ENCODE results near the gene BRINP1. TPM values are rescaled to one million over a fixed set of nuclear protein-coding genes. Genes with fewer than 3 reads are reported as not detected.

The BRINP1 gene
- total RNA-seq, 3 donors from 2014 or later (not counting 1 experiment from before 2014, with no cell fraction given), result not detected

DNA sequence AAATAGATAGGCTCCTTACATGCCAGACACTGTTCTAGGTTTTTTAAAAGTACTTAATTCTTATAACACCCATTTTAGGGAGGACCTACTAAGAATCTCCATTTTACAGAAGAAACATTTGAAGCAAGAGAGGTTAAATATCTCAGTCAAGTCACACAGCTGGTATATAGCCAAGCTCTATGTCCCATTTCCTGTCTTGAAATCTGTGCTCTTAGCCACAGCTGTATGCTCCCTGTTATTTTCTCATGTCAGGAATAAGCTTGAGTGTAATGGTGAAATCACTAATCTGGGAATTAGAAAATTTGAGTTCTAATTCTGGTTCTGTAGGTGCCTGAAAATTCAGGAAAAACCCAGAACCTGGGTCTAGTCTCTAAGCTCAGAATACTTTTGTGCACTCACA is 208.7 kb downstream of the BRINP1 start:
- Histone ChIP-seq H3K4me1 (ENCODE audit: control insufficient read depth, insufficient read depth, low read length) (no peaks in the 10 kb centered on the region), H3K36me3 (ENCODE audit: control insufficient read depth, insufficient read depth, low read length) (no peaks in the 10 kb centered on the region), H3K27me3 (ENCODE audit: control insufficient read depth, insufficient read depth, low read length) (no peaks in the 10 kb centered on the region), H3K4me3 (ENCODE audit: low read length) (no peak overlapping the region), H3K9me3 (ENCODE audit: control insufficient read depth, insufficient read depth, low read length) (no peaks in the 10 kb centered on the region), H3K27ac (ENCODE audit: low read length) (no peak overlapping the region)
- DNase-seq, result no peak
- Mint-ChIP-seq H3K4me3 (no peak overlapping the region), H3K27me3 (ENCODE audit: low read depth in 2 of 2) (no peaks in the 10 kb centered on the region), H3K27ac (no peak overlapping the region), H3K36me3 (no peaks in the 10 kb centered on the region), H3K4me1 (no peaks in the 10 kb centered on the region), H3K9me3 (peaks cover 3 to 6% of the 10 kb centered on the region in 2 donors)
- no peak for TF ChIP-seq CTCF (IDR thresholded peaks at IDR 0.05)
- intact Hi-C loops (cut with micrococcal nuclease), result no loop called here
- ATAC-seq, result no peak

DNA sequence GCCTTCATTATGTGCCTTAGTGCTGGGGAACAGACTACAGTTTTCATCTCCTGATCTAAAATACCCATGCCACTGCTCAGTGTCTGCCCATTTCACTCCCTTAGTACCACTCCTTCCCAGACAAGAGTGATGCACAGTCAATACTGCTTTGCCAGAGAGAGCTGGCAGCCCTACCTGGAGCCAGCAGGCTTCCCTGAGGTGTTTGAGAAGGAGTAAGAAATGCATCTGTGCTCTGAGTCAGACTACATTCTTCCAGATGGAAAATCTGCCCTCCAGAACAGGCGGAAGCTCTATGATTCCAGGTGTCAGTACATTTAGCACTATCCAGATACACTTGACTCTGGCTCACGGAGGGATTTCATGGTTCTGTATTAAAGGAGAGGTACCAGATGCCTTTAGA is 209.8 kb downstream of the BRINP1 start:
- Mint-ChIP-seq H3K27ac (no peak overlapping the region), H3K27me3 (ENCODE audit: low read depth in 2 of 2) (no peaks in the 10 kb centered on the region), H3K4me3 (no peak overlapping the region), H3K4me1 (no peaks in the 10 kb centered on the region), H3K36me3 (no peaks in the 10 kb centered on the region), H3K9me3 (peaks cover 3 to 6% of the 10 kb centered on the region in 2 donors)
- no peaks in the 10 kb centered on the region for H3K4me1 ChIP-seq (ENCODE audit: control insufficient read depth, insufficient read depth, low read length)
- no peak for TF ChIP-seq CTCF (IDR thresholded peaks at IDR 0.05)
- H3K9me3 ChIP-seq (ENCODE audit: control insufficient read depth, insufficient read depth, low read length), result no peaks in the 10 kb centered on the region
- no peak overlapping the region for H3K27ac ChIP-seq (ENCODE audit: low read length)
- no peaks in the 10 kb centered on the region for H3K27me3 ChIP-seq (ENCODE audit: control insufficient read depth, insufficient read depth, low read length)
- no peaks in the 10 kb centered on the region for H3K36me3 ChIP-seq (ENCODE audit: control insufficient read depth, insufficient read depth, low read length)
- 75% methylated on average over 1 of the region's 2 CpGs for WGBS (ENCODE audit: insufficient coverage)
- H3K4me3 ChIP-seq (ENCODE audit: low read length), result no peak overlapping the region
- DNase-seq (no peak), ATAC-seq (no peak)
- intact Hi-C loops (cut with micrococcal nuclease), result no loop called here

DNA sequence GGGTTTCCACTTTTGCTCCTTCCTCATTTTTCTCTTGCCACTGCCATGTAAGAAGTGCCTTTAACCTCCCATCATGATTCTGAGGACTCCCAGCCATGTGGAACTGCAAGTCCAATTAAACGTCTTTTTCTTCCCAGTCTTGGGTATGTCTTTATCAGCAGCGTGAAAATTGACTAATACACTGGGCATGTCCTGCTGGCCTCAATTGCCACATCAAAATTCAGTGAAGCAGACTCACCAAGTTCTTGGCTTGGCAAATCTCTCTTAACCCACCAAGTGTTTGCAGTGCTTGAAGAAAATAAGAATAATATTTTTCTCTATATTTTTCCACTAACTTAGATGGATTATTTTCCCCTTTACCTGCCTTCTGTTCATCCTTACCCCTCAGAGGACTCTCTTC is 212.0 kb downstream of the BRINP1 start:
- Mint-ChIP-seq H3K9me3 (peaks cover 0 to 5% of the 10 kb centered on the region in 2 donors), H3K4me3 (no peak overlapping the region), H3K36me3 (no peaks in the 10 kb centered on the region), H3K27ac (no peak overlapping the region), H3K27me3 (ENCODE audit: low read depth in 2 of 2) (no peaks in the 10 kb centered on the region), H3K4me1 (no peaks in the 10 kb centered on the region)
- TF ChIP-seq CTCF (IDR thresholded peaks at IDR 0.05), result no peak
- Histone ChIP-seq H3K9me3 (ENCODE audit: control insufficient read depth, insufficient read depth, low read length) (no peaks in the 10 kb centered on the region), H3K4me1 (ENCODE audit: control insufficient read depth, insufficient read depth, low read length) (no peaks in the 10 kb centered on the region), H3K27me3 (ENCODE audit: control insufficient read depth, insufficient read depth, low read length) (no peaks in the 10 kb centered on the region), H3K27ac (ENCODE audit: low read length) (no peak overlapping the region), H3K36me3 (ENCODE audit: control insufficient read depth, insufficient read depth, low read length) (no peaks in the 10 kb centered on the region), H3K4me3 (ENCODE audit: low read length) (no peak overlapping the region)
- ATAC-seq (no peak), DNase-seq (no peak)
- 78% methylated on average over 2 of the region's 2 CpGs for WGBS (ENCODE audit: insufficient coverage)
- intact Hi-C loops (cut with micrococcal nuclease), result no loop called here

GRCh38 chr9:119156354-119156753 is 212.9 kb downstream of the BRINP1 start:
- Mint-ChIP-seq H3K4me3 (no peak overlapping the region), H3K27ac (no peak overlapping the region), H3K27me3 (ENCODE audit: low read depth in 2 of 2) (no peaks in the 10 kb centered on the region), H3K4me1 (no peaks in the 10 kb centered on the region), H3K9me3 (peaks cover 0 to 7% of the 10 kb centered on the region in 2 donors), H3K36me3 (no peaks in the 10 kb centered on the region)
- TF ChIP-seq CTCF (IDR thresholded peaks at IDR 0.05), result no peak
- H3K36me3 ChIP-seq (ENCODE audit: control insufficient read depth, insufficient read depth, low read length), result no peaks in the 10 kb centered on the region
- ATAC-seq (no peak), DNase-seq (no peak)
- intact Hi-C loops (cut with micrococcal nuclease), result no loop called here
- H3K4me1 ChIP-seq (ENCODE audit: control insufficient read depth, insufficient read depth, low read length), result no peaks in the 10 kb centered on the region
- H3K4me3 ChIP-seq (ENCODE audit: low read length), result no peak overlapping the region
- no peak overlapping the region for H3K27ac ChIP-seq (ENCODE audit: low read length)
- H3K9me3 ChIP-seq (ENCODE audit: control insufficient read depth, insufficient read depth, low read length), result no peaks in the 10 kb centered on the region
- WGBS (ENCODE audit: insufficient coverage), result 83% methylated on average over 3 of the region's 3 CpGs
- no peaks in the 10 kb centered on the region for H3K27me3 ChIP-seq (ENCODE audit: control insufficient read depth, insufficient read depth, low read length)

All from natural killer cell (primary cell).